ENCODE data around the gene TADA2A.

GRCh38 chr17:37476431-37477120 is 69.9 kb downstream of the TADA2A start:
- TF ChIP-seq CTCF (conservative IDR thresholded peaks at IDR 0.05; ENCODE audit: low read length) (no peak), EZH2phosphoT487 (IDR thresholded peaks at IDR 0.05; ENCODE audit: borderline replicate concordance) (no peak)

All from Loucy (cell line).